ENCODE results near the gene PCA3. TPM values are rescaled to one million over a fixed set of nuclear protein-coding genes. Genes with fewer than 3 reads are reported as not detected.

The PCA3 gene
- total and polyA plus RNA-seq, 4 donors: 0.33 to 0.92 (median 0.58) TPM

DNA sequence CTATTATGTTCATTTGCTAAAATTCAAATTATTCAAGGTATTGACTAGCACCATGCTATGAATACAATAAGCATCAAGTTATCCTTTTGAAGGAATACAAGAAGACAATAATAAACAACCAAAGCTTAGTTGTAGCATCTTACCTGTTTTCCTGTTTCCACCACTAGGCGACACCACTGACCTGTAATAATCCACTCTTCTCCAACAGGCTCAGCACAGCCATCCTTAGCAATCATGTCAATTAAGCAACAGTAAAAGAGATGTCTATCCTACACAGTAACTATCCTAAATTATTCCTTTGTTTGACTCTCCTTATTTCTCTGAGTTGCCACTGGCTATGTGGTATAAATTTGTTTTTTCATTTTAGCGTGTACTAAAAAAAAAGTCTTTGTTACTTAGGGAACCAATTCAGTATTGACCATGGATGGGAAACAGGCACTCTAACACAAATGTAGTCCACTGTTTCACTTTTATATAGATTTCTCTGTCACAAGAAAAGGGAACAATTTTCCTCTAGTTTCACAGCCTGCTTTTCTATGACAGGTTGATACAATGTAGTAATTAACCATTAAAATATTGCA is 46.2 kb downstream of the PCA3 start:
- Histone ChIP-seq H3K9ac (ENCODE audit: low read depth in 1 of 2, low read length in 2 of 2) (no peak overlapping the region), H3K36me3 (ENCODE audit: control insufficient read depth in 4 of 4, insufficient read depth in 3 of 4, low read depth in 1 of 4, low read length in 3 of 4) (no peaks in the 10 kb centered on the region), H3K9me3 (ENCODE audit: control insufficient read depth in 4 of 4, low read length in 3 of 4) (peaks cover 0 to 2% (median 0%) of the 10 kb centered on the region in 4 donors), H3K27me3 (ENCODE audit: control insufficient read depth in 4 of 4, insufficient read depth in 4 of 4, low read length in 3 of 4) (peaks cover 0 to 11% (median 0%) of the 10 kb centered on the region in 4 donors), H3K4me1 (ENCODE audit: control insufficient read depth in 4 of 4, insufficient read depth in 4 of 4, low read length in 3 of 4) (no peaks in the 10 kb centered on the region), H3K27ac (ENCODE audit: low read depth in 1 of 2, low read length in 2 of 2) (no peak overlapping the region), H3K4me3 (ENCODE audit: low read depth in 1 of 3, low read length in 3 of 3) (no peak overlapping the region)
- TF ChIP-seq, protein P1, sequence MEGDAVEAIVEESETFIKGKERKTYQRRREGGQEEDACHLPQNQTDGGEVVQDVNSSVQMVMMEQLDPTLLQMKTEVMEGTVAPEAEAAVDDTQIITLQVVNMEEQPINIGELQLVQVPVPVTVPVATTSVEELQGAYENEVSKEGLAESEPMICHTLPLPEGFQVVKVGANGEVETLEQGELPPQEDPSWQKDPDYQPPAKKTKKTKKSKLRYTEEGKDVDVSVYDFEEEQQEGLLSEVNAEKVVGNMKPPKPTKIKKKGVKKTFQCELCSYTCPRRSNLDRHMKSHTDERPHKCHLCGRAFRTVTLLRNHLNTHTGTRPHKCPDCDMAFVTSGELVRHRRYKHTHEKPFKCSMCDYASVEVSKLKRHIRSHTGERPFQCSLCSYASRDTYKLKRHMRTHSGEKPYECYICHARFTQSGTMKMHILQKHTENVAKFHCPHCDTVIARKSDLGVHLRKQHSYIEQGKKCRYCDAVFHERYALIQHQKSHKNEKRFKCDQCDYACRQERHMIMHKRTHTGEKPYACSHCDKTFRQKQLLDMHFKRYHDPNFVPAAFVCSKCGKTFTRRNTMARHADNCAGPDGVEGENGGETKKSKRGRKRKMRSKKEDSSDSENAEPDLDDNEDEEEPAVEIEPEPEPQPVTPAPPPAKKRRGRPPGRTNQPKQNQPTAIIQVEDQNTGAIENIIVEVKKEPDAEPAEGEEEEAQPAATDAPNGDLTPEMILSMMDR (IDR thresholded peaks at IDR 0.05; ENCODE audit: low read depth, low read length, missing input control): peak; percentile 65
- TF ChIP-seq RXRA (IDR thresholded peaks at IDR 0.05) (peak in 1 of 2 donors; percentile 8), RAD21 (IDR thresholded peaks at IDR 0.05) (peak; percentile 82 to 89), JUND (IDR thresholded peaks at IDR 0.05) (no peak)
- no peak for DNase-seq (ENCODE audit: low spot score)
- 28% methylated on average over 2 of the region's 2 CpGs for WGBS

DNA sequence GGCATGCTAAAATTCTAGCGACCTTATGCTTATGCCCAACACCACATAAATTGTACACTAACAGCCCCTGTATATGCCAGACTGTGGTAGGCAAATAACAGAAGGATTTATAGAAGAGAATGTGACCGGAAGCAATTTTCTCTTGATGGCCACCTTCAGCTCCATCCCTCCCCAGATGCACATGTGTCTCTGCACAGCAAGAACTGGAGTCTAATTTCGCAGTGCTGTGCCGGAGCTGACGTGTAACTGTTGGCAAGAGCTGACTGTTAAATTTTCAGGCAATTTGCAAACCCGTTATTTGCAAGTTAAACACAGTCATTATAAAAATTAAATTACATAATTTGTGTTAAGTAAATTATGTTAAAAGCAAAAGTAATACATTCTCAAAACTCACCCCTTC is 48.4 kb downstream of the PCA3 start:
- WGBS: 79% methylated on average over 6 of the region's 6 CpGs
- Histone ChIP-seq H3K9me3 (ENCODE audit: control insufficient read depth in 4 of 4, low read length in 3 of 4) (peaks cover 0 to 2% (median 0%) of the 10 kb centered on the region in 4 donors), H3K9ac (ENCODE audit: low read depth in 1 of 2, low read length in 2 of 2) (no peak overlapping the region), H3K36me3 (ENCODE audit: control insufficient read depth in 4 of 4, insufficient read depth in 3 of 4, low read depth in 1 of 4, low read length in 3 of 4) (no peaks in the 10 kb centered on the region), H3K27me3 (ENCODE audit: control insufficient read depth in 4 of 4, insufficient read depth in 4 of 4, low read length in 3 of 4) (peaks cover 0 to 11% (median 0%) of the 10 kb centered on the region in 4 donors), H3K27ac (ENCODE audit: low read depth in 1 of 2, low read length in 2 of 2) (no peak overlapping the region), H3K4me3 (ENCODE audit: low read depth in 1 of 3, low read length in 3 of 3) (no peak overlapping the region), H3K4me1 (ENCODE audit: control insufficient read depth in 4 of 4, insufficient read depth in 4 of 4, low read length in 3 of 4) (no peaks in the 10 kb centered on the region)
- TF ChIP-seq EGR1 (IDR thresholded peaks at IDR 0.05; ENCODE audit: low read depth in 2 of 2) (no peak), GABPA (IDR thresholded peaks at IDR 0.05 in 1 of 2, conservative IDR thresholded peaks at IDR 0.05 in 1 of 2) (no peak), RAD21 (IDR thresholded peaks at IDR 0.05) (no peak), HNF4G (IDR thresholded peaks at IDR 0.05) (no peak), NR2F2 (IDR thresholded peaks at IDR 0.05) (no peak), JUND (IDR thresholded peaks at IDR 0.05) (no peak), HNF4A (conservative IDR thresholded peaks at IDR 0.05) (no peak), RXRA (IDR thresholded peaks at IDR 0.05) (no peak), SP1 (IDR thresholded peaks at IDR 0.05) (no peak), FOXA2 (IDR thresholded peaks at IDR 0.05) (no peak)
- TF ChIP-seq, protein P2, sequence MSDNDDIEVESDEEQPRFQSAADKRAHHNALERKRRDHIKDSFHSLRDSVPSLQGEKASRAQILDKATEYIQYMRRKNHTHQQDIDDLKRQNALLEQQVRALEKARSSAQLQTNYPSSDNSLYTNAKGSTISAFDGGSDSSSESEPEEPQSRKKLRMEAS (IDR thresholded peaks at IDR 0.05): no peak
- TF ChIP-seq, protein P3, sequence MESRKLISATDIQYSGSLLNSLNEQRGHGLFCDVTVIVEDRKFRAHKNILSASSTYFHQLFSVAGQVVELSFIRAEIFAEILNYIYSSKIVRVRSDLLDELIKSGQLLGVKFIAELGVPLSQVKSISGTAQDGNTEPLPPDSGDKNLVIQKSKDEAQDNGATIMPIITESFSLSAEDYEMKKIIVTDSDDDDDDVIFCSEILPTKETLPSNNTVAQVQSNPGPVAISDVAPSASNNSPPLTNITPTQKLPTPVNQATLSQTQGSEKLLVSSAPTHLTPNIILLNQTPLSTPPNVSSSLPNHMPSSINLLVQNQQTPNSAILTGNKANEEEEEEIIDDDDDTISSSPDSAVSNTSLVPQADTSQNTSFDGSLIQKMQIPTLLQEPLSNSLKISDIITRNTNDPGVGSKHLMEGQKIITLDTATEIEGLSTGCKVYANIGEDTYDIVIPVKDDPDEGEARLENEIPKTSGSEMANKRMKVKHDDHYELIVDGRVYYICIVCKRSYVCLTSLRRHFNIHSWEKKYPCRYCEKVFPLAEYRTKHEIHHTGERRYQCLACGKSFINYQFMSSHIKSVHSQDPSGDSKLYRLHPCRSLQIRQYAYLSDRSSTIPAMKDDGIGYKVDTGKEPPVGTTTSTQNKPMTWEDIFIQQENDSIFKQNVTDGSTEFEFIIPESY (IDR thresholded peaks at IDR 0.05): no peak
- TF ChIP-seq, protein P4, sequence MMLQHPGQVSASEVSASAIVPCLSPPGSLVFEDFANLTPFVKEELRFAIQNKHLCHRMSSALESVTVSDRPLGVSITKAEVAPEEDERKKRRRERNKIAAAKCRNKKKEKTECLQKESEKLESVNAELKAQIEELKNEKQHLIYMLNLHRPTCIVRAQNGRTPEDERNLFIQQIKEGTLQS (IDR thresholded peaks at IDR 0.05): no peak
- TF ChIP-seq, protein P1 (IDR thresholded peaks at IDR 0.05; ENCODE audit: low read depth, low read length, missing input control): no peak
- TF ChIP-seq, protein P5, sequence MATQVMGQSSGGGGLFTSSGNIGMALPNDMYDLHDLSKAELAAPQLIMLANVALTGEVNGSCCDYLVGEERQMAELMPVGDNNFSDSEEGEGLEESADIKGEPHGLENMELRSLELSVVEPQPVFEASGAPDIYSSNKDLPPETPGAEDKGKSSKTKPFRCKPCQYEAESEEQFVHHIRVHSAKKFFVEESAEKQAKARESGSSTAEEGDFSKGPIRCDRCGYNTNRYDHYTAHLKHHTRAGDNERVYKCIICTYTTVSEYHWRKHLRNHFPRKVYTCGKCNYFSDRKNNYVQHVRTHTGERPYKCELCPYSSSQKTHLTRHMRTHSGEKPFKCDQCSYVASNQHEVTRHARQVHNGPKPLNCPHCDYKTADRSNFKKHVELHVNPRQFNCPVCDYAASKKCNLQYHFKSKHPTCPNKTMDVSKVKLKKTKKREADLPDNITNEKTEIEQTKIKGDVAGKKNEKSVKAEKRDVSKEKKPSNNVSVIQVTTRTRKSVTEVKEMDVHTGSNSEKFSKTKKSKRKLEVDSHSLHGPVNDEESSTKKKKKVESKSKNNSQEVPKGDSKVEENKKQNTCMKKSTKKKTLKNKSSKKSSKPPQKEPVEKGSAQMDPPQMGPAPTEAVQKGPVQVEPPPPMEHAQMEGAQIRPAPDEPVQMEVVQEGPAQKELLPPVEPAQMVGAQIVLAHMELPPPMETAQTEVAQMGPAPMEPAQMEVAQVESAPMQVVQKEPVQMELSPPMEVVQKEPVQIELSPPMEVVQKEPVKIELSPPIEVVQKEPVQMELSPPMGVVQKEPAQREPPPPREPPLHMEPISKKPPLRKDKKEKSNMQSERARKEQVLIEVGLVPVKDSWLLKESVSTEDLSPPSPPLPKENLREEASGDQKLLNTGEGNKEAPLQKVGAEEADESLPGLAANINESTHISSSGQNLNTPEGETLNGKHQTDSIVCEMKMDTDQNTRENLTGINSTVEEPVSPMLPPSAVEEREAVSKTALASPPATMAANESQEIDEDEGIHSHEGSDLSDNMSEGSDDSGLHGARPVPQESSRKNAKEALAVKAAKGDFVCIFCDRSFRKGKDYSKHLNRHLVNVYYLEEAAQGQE (IDR thresholded peaks at IDR 0.05): no peak
- DNase-seq (ENCODE audit: low spot score): no peak

Data from liver (tissue), 9 donors.